ENCODE data around the gene GALR3.

DNA sequence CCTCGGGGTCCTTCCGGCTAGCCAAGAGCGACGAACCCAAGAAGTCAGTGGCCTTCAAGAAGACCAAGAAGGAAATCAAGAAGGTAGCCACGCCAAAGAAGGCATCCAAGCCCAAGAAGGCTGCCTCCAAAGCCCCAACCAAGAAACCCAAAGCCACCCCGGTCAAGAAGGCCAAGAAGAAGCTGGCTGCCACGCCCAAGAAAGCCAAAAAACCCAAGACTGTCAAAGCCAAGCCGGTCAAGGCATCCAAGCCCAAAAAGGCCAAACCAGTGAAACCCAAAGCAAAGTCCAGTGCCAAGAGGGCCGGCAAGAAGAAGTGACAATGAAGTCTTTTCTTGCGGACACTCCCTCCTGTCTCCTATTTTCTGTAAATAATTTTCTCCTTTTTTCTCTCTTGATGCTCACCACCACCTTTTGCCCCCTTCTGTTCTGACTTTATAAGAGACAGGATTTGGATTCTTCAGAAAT, 17.3 kb upstream of the GALR3 start:
- TF ChIP-seq, protein P1, sequence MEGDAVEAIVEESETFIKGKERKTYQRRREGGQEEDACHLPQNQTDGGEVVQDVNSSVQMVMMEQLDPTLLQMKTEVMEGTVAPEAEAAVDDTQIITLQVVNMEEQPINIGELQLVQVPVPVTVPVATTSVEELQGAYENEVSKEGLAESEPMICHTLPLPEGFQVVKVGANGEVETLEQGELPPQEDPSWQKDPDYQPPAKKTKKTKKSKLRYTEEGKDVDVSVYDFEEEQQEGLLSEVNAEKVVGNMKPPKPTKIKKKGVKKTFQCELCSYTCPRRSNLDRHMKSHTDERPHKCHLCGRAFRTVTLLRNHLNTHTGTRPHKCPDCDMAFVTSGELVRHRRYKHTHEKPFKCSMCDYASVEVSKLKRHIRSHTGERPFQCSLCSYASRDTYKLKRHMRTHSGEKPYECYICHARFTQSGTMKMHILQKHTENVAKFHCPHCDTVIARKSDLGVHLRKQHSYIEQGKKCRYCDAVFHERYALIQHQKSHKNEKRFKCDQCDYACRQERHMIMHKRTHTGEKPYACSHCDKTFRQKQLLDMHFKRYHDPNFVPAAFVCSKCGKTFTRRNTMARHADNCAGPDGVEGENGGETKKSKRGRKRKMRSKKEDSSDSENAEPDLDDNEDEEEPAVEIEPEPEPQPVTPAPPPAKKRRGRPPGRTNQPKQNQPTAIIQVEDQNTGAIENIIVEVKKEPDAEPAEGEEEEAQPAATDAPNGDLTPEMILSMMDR (IDR thresholded peaks at IDR 0.05), result no peak
- TF ChIP-seq POLR2A (IDR thresholded peaks at IDR 0.05), result no peak

Data from uterus (tissue), 2 donors.